GM23338 (cell line): ENCODE results near the gene MIDN. TPM values are rescaled to one million over a fixed set of nuclear protein-coding genes. Genes with fewer than 3 reads are reported as not detected.

Experiments
- ATAC-seq: fragments of 200-7000 bp; cut with Tn5 transposase; 3 replicates; pipeline ENCODE4 v1.9.1; 2020
- DNase-seq: peaks from one replicate; pipeline ENCODE4 v3.0.0-alpha.2; 2015; ENCODE audit warnings: low spot score
- H2AFZ ChIP-seq: fragments of 200-600 bp; sonication (generic); 2 replicates; pipeline ENCODE4 v1.8.0; 2016; ENCODE audit warnings: antibody characterized with exemption, mild to moderate bottlenecking, moderate library complexity
- H3F3A ChIP-seq: fragments of 200-600 bp; sonication (generic); replicated peaks from 2 replicates; pipeline ENCODE4 v1.8.0; 2017; ENCODE audit warnings: antibody characterized with exemption, mixed run types, low read depth
- H3K27ac ChIP-seq: fragments of 200-600 bp; sonication (generic); 2 replicates; pipeline ENCODE4 v1.6.1; 2016; ENCODE audit warnings: low read depth
- H3K27me3 ChIP-seq: fragments of 200-600 bp; sonication (generic); 2 replicates; pipeline ENCODE4 v1.8.0; 2016; ENCODE audit warnings: mild to moderate bottlenecking, mixed run types, moderate library complexity; ENCODE audit not compliant: insufficient read depth
- H3K36me3 ChIP-seq: fragments of 200-600 bp; sonication (generic); 2 replicates; pipeline ENCODE4 v1.8.0; 2016; ENCODE audit warnings: mild to moderate bottlenecking; ENCODE audit not compliant: insufficient read depth
- H3K4me1 ChIP-seq: fragments of 200-600 bp; sonication (generic); 2 replicates; pipeline ENCODE4 v1.8.0; 2016; ENCODE audit warnings: mild to moderate bottlenecking, moderate library complexity; ENCODE audit not compliant: insufficient read depth
- H3K4me2 ChIP-seq: fragments of 200-600 bp; sonication (generic); 2 replicates; pipeline ENCODE4 v1.7.1; 2017; ENCODE audit warnings: mixed run types
- H3K4me3 ChIP-seq: fragments of 200-600 bp; sonication (generic); 2 replicates; pipeline ENCODE4 v1.6.1; 2016; ENCODE audit warnings: mixed run types
- H3K79me2 ChIP-seq: fragments of 200-600 bp; sonication (generic); replicated peaks from 2 replicates; pipeline ENCODE4 v1.8.0; 2017; ENCODE audit warnings: mild to moderate bottlenecking; ENCODE audit not compliant: insufficient read depth
- H3K9me2 ChIP-seq: fragments of 200-600 bp; sonication (generic); 2 replicates; pipeline ENCODE4 v1.8.0; 2017; ENCODE audit not compliant: insufficient read depth
- H4K20me1 ChIP-seq: fragments of 200-600 bp; sonication (generic); replicated peaks from 2 replicates; pipeline ENCODE4 v1.8.0; 2017; ENCODE audit warnings: mild to moderate bottlenecking; ENCODE audit not compliant: insufficient read depth
- H3K27ac Mint-ChIP-seq: 2 replicates; pipeline ENCODE4 v1.8.0; 2020; ENCODE audit warnings: inconsistent platforms, mild to moderate bottlenecking, moderate library complexity, mixed read lengths
- H3K27me3 Mint-ChIP-seq: 3 replicates; pipeline ENCODE4 v1.8.0; 2022; ENCODE audit warnings: low read depth, mild to moderate bottlenecking, moderate library complexity, mixed read lengths, inconsistent platforms; ENCODE audit not compliant: insufficient read depth, poor library complexity
- H3K36me3 Mint-ChIP-seq: 3 replicates; pipeline ENCODE4 v1.8.0; 2021; ENCODE audit warnings: low read depth, mild to moderate bottlenecking, inconsistent platforms, moderate library complexity, mixed read lengths
- H3K4me1 Mint-ChIP-seq: 3 replicates; pipeline ENCODE4 v1.8.0; 2020; ENCODE audit warnings: mild to moderate bottlenecking, inconsistent platforms, mixed read lengths
- H3K4me3 Mint-ChIP-seq: 3 replicates; pipeline ENCODE4 v1.8.0; 2021; ENCODE audit warnings: moderate library complexity, mild to moderate bottlenecking, inconsistent platforms, mixed read lengths
- H3K9me3 Mint-ChIP-seq: 3 replicates; pipeline ENCODE4 v1.8.0; 2020; ENCODE audit warnings: moderate library complexity, mild to moderate bottlenecking, inconsistent platforms, mixed read lengths
- CREB1 ChIP-seq: fragments of 250-450 bp; sonication (Bioruptor Pico); IDR thresholded peaks from 2 replicates; pipeline ENCODE4 v1.5.0; 2020; ENCODE audit warnings: low read depth, mild to moderate bottlenecking, moderate library complexity
- EZH2phosphoT487 ChIP-seq: fragments of 200-600 bp; sonication (generic); IDR thresholded peaks from one replicate; pipeline ENCODE4 v1.8.1; 2018; ENCODE audit warnings: antibody characterized with exemption; ENCODE audit not compliant: unreplicated experiment
- POLR2AphosphoS5 ChIP-seq: IDR thresholded peaks from 2 replicates; pipeline ENCODE4 v1.6.1; 2016; ENCODE audit warnings: antibody characterized with exemption, low read depth
- ZNF114 ChIP-seq: fragments of 250-450 bp; sonication (Bioruptor Pico); IDR thresholded peaks from 2 replicates; pipeline ENCODE4 v1.5.0; 2020; ENCODE audit warnings: mild to moderate bottlenecking, moderate library complexity
- polyA plus RNA-seq: library from polyadenylated mRNA; unstranded; fragments of >200 nt; fragmentation: Nextera tagmentation; extraction: Ambion mirVana; gene quantifications from 2 replicates; pipeline ENCODE4 v1.2.1, GENCODE V29; 2016
- total RNA-seq: library from RNA; depleted of rRNA; stranded (reverse); fragments of >200 nt; shearing (Covaris generic); gene quantifications from 2 replicates; pipeline ENCODE4 v1.2.3, GENCODE V29; 2014
- TF ChIP-seq, protein P1 (sequence below): IDR thresholded peaks from one replicate; pipeline ENCODE4 v1.6.1; 2018; ENCODE audit warnings: antibody characterized with exemption; ENCODE audit not compliant: unreplicated experiment
- TF ChIP-seq, protein P2 (sequence below), 2 experiments: fragments of 200-600 bp in 1 of 2; sonication (generic) in 1 of 2; conservative IDR thresholded peaks; 2 replicates each; pipeline versions ENCODE4 v1.5.1 to v1.6.1; 2016 to 2017; ENCODE audit warnings: antibody characterized with exemption in 2 of 2, low read depth in 2 of 2, mild to moderate bottlenecking in 2 of 2, moderate library complexity in 1 of 2
- TF ChIP-seq, protein P3 (sequence below): IDR thresholded peaks from 2 replicates; pipeline ENCODE4 v1.6.1; 2016; ENCODE audit warnings: antibody characterized with exemption

MIDN gene
- total and polyA plus RNA-seq, 2 experiments from 2014 or later, result 28.6 to 113 TPM

DNA sequence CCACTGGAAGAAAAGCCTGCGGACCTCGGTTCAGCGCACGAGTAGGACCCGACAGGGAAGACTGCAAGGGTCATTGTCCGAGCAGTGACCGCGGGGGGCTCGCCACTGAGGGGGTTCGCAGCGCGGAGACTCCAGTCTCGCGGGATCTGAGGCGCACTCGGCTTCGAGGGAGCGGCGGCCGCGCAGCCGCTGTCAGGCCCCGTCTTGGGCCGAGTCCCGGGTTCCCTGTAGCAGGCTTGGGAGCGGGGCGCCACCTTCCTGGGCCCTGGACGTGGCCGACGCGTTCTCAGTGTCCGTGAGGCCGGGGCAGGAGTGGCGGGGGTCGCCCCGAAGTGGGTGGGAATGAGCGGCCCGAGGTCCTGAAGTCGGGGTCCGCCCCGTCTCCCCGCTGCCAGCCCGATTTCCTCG is 26.5 kb downstream of the MIDN start (continued):
- TF ChIP-seq, protein P1, sequence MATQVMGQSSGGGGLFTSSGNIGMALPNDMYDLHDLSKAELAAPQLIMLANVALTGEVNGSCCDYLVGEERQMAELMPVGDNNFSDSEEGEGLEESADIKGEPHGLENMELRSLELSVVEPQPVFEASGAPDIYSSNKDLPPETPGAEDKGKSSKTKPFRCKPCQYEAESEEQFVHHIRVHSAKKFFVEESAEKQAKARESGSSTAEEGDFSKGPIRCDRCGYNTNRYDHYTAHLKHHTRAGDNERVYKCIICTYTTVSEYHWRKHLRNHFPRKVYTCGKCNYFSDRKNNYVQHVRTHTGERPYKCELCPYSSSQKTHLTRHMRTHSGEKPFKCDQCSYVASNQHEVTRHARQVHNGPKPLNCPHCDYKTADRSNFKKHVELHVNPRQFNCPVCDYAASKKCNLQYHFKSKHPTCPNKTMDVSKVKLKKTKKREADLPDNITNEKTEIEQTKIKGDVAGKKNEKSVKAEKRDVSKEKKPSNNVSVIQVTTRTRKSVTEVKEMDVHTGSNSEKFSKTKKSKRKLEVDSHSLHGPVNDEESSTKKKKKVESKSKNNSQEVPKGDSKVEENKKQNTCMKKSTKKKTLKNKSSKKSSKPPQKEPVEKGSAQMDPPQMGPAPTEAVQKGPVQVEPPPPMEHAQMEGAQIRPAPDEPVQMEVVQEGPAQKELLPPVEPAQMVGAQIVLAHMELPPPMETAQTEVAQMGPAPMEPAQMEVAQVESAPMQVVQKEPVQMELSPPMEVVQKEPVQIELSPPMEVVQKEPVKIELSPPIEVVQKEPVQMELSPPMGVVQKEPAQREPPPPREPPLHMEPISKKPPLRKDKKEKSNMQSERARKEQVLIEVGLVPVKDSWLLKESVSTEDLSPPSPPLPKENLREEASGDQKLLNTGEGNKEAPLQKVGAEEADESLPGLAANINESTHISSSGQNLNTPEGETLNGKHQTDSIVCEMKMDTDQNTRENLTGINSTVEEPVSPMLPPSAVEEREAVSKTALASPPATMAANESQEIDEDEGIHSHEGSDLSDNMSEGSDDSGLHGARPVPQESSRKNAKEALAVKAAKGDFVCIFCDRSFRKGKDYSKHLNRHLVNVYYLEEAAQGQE, result no peak
- no peak for TF ChIP-seq ZNF114
- no peak for TF ChIP-seq CREB1 (CRISPR knock-in tag)
- no peak for TF ChIP-seq EZH2phosphoT487
- TF ChIP-seq POLR2AphosphoS5, result no peak

DNA sequence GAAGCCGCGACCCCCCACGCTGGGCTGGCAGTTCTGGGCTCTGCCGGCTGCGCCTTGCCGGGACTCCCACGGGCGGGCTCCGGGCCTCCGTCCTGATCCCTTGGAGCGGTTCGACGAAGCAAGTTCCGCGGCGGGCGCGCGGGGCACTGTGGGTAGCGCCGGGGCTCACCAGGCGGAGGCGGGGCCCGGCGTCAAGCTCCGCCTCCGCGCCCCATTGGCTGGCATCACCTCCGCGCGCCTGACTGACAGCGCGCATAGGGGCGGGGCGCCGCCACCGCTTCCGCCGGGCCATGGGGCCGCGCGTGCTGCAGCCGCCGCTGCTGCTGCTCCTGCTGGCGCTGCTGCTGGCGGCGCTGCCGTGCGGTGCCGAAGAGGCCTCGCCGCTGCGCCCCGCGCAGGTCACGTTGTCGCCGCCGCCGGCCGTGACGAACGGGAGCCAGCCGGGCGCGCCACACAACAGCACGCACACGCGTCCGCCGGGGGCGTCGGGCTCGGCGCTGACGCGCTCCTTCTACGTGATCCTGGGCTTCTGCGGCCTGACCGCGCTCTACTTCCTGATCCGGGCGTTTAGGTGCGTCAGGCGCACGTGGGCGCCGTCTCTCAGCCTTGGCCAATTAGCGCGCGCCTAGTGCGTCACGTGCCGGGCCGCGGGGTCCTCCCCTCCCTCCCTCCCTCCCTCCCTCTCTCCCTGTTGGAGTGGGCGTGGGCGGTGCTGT is 27.0 kb downstream of the MIDN start, which contains the start of gene FAM174C:
TSS of gene FAM174C (plus strand) at position 271 of the 716 bp plus-strand sequence. CDS start at position 291, 20 bp downstream.
- Histone ChIP-seq H3K9me2 (no peaks in the 10 kb centered on the region), H3K79me2 (peaks cover 41% of the 10 kb centered on the region), H4K20me1 (peaks cover 29% of the 10 kb centered on the region), H3F3A (peaks cover 62% of the 10 kb centered on the region), H3K36me3 (peaks cover 29% of the 10 kb centered on the region), H3K4me2 (peak within 1 kb of the TSS; percentile 97), H3K27ac (peak within 1 kb of the TSS; percentile 94), H3K4me1 (peaks cover 26% of the 10 kb centered on the region), H2AFZ (no peak within 1 kb of the TSS), H3K27me3 (no peaks in the 10 kb centered on the region), H3K4me3 (peak within 1 kb of the TSS; percentile 88)
- TF ChIP-seq POLR2AphosphoS5 (peak; percentile 87), CREB1 (CRISPR knock-in tag) (peak; percentile 92)
- TF ChIP-seq, protein P2, sequence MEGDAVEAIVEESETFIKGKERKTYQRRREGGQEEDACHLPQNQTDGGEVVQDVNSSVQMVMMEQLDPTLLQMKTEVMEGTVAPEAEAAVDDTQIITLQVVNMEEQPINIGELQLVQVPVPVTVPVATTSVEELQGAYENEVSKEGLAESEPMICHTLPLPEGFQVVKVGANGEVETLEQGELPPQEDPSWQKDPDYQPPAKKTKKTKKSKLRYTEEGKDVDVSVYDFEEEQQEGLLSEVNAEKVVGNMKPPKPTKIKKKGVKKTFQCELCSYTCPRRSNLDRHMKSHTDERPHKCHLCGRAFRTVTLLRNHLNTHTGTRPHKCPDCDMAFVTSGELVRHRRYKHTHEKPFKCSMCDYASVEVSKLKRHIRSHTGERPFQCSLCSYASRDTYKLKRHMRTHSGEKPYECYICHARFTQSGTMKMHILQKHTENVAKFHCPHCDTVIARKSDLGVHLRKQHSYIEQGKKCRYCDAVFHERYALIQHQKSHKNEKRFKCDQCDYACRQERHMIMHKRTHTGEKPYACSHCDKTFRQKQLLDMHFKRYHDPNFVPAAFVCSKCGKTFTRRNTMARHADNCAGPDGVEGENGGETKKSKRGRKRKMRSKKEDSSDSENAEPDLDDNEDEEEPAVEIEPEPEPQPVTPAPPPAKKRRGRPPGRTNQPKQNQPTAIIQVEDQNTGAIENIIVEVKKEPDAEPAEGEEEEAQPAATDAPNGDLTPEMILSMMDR (conservative IDR thresholded peaks at IDR 0.05; ENCODE audit: low read depth in 2 of 2), result no peak
- TF ChIP-seq, protein P3, sequence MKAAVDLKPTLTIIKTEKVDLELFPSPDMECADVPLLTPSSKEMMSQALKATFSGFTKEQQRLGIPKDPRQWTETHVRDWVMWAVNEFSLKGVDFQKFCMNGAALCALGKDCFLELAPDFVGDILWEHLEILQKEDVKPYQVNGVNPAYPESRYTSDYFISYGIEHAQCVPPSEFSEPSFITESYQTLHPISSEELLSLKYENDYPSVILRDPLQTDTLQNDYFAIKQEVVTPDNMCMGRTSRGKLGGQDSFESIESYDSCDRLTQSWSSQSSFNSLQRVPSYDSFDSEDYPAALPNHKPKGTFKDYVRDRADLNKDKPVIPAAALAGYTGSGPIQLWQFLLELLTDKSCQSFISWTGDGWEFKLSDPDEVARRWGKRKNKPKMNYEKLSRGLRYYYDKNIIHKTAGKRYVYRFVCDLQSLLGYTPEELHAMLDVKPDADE, result peak; percentile 67
- peak within 1 kb of the TSS; percentile 77 for H3K4me3 Mint-ChIP-seq
- H3K9me3 Mint-ChIP-seq, result no peaks in the 10 kb centered on the region; the same call in 2 of the 3 replicates
- H3K27me3 Mint-ChIP-seq, result peaks cover 44% of the 10 kb centered on the region
- ATAC-seq (peak; percentile 55), DNase-seq (peak; percentile 98)
- peaks cover 55% of the 10 kb centered on the region for H3K36me3 Mint-ChIP-seq
- H3K27ac Mint-ChIP-seq, result peak within 1 kb of the TSS; percentile 97
- peaks cover 48% of the 10 kb centered on the region for H3K4me1 Mint-ChIP-seq
